H54 (cell line): Measurements from ENCODE around the gene IL22RA1.

Experiments
- DNase-seq: peaks from one replicate; pipeline ENCODE4 v3.0.0; 2011; ENCODE audit warnings: low spot score, mixed read lengths; ENCODE audit not compliant: insufficient read length
- FAIRE-seq: peaks from 3 replicates; lab custom pipeline; 2011; peaks lifted over from hg19 to GRCh38; lab: Jason Lieb, UNC
- POLR2A ChIP-seq: IDR thresholded peaks from 2 replicates; pipeline ENCODE4 v1.6.1; 2011; ENCODE audit warnings: low read depth, mild to moderate bottlenecking, low read length

The IL22RA1 gene

GRCh38 chr1:24096739-24097103, 46.2 kb downstream of the IL22RA1 start:
- no peak for TF ChIP-seq POLR2A
- DNase-seq (no peak), FAIRE-seq (no peak)

GRCh38 chr1:24096009-24096738, 46.8 kb downstream of the IL22RA1 start:
- no peak for DNase-seq
- TF ChIP-seq POLR2A = no peak
- FAIRE-seq = no peak

GRCh38 chr1:24095140-24095859, 47.6 kb downstream of the IL22RA1 start:
- no peak for TF ChIP-seq POLR2A
- DNase-seq = no peak
- no peak for FAIRE-seq

GRCh38 chr1:24094554-24094953, 48.4 kb downstream of the IL22RA1 start:
- TF ChIP-seq POLR2A = no peak
- DNase-seq (no peak), FAIRE-seq (no peak)

GRCh38 chr1:24093732-24094131, 49.2 kb downstream of the IL22RA1 start:
- DNase-seq (no peak), FAIRE-seq (no peak)
- TF ChIP-seq POLR2A = no peak

- no peak for TF ChIP-seq POLR2A
- DNase-seq = no peak
- FAIRE-seq = no peak
Measured at GRCh38 chr1:24092979-24093378, 50.0 kb downstream of the IL22RA1 start.

GRCh38 chr1:24091971-24092482, 50.9 kb downstream of the IL22RA1 start:
- no peak for DNase-seq
- no peak for FAIRE-seq
- TF ChIP-seq POLR2A = no peak

- DNase-seq (no peak), FAIRE-seq (no peak)
- TF ChIP-seq POLR2A = no peak
Measured at GRCh38 chr1:24090736-24091135, 52.2 kb downstream of the IL22RA1 start.

GRCh38 chr1:24089743-24090555, 53.0 kb downstream of the IL22RA1 start:
- no peak for FAIRE-seq
- no peak for DNase-seq
- no peak for TF ChIP-seq POLR2A

- DNase-seq (no peak), FAIRE-seq (no peak)
- no peak for TF ChIP-seq POLR2A
Measured at GRCh38 chr1:24089027-24089742, 53.8 kb downstream of the IL22RA1 start.

- TF ChIP-seq POLR2A = no peak
- FAIRE-seq = no peak
- no peak for DNase-seq
Measured at GRCh38 chr1:24086466-24086865, 56.5 kb downstream of the IL22RA1 start.

GRCh38 chr1:24085546-24085945, 57.4 kb downstream of the IL22RA1 start:
- DNase-seq (no peak), FAIRE-seq (no peak)
- no peak for TF ChIP-seq POLR2A

- FAIRE-seq = no peak
- DNase-seq = no peak
- TF ChIP-seq POLR2A = no peak
Measured at GRCh38 chr1:24085007-24085406, 57.9 kb downstream of the IL22RA1 start.
